Activated T-cell treated with anti-CD3 and anti-CD28 coated beads, Interleukin-2, amount 50 U/mL, for 72 hours (primary cell): Measurements from ENCODE around the gene SLC5A11. TPM values are rescaled to one million over a fixed set of nuclear protein-coding genes. Genes with fewer than 3 reads are reported as not detected.
A peak's percentile ranks its signal among the peaks of the same experiment; 100 is the strongest.

ENCODE experiments used
- ATAC-seq, 2 donors: fragments of 150-1000 bp; cut with Tn5 transposase; replicated peaks in 1 of 2; 2 replicates each; pipeline ENCODE4 v1.10.0; 2021; ENCODE audit warnings: moderate library complexity in 2 of 2, mild to moderate bottlenecking in 1 of 2
- DNase-seq, 2 donors: peaks; one replicate each; pipeline ENCODE4 v3.0.0; 2021 to 2022; ENCODE audit warnings: mixed read lengths in 1 of 2
- H3K27ac Mint-ChIP-seq: one replicate; pipeline ENCODE4 v1.8.0; 2022; ENCODE audit warnings: mild to moderate bottlenecking, moderate library complexity, mixed read lengths
- H3K27me3 Mint-ChIP-seq: one replicate; pipeline ENCODE4 v1.8.0; 2022; ENCODE audit warnings: low read depth, mixed read lengths
- H3K36me3 Mint-ChIP-seq, 2 donors: one replicate each; pipeline ENCODE4 v1.8.0; 2022; ENCODE audit warnings: mixed read lengths in 2 of 2, mild to moderate bottlenecking in 1 of 2; ENCODE audit not compliant: insufficient read depth in 2 of 2
- H3K4me1 Mint-ChIP-seq: one replicate; pipeline ENCODE4 v1.8.0; 2022; ENCODE audit warnings: low read depth, mixed read lengths
- H3K4me3 Mint-ChIP-seq, 2 donors: one replicate each; pipeline ENCODE4 v1.8.0; 2022; ENCODE audit warnings: mild to moderate bottlenecking in 2 of 2, mixed read lengths in 2 of 2, moderate library complexity in 2 of 2
- H3K9me3 Mint-ChIP-seq, 2 donors: one replicate each; pipeline ENCODE4 v1.8.0; 2022; ENCODE audit warnings: mixed read lengths in 2 of 2
- total RNA-seq, 2 donors: library from RNA; stranded (reverse); gene quantifications; one replicate each; pipeline ENCODE4 v1.2.3, GENCODE V29; 2022

SLC5A11 gene
- total RNA-seq, 2 donors from 2014 or later = 0.21 TPM; not detected in 1

GRCh38 chr16:24919536-24919935 is 73.8 kb downstream of the SLC5A11 start:
- ATAC-seq = no peak
- DNase-seq = no peak
- Mint-ChIP-seq H3K4me3 (no peak overlapping the region), H3K36me3 (peaks cover 5 to 6% of the 10 kb centered on the region in 2 donors), H3K9me3 (peaks cover 0 to 2% of the 10 kb centered on the region in 2 donors), H3K4me1 (peaks cover 17% of the 10 kb centered on the region), H3K27me3 (no peaks in the 10 kb centered on the region), H3K27ac (no peak overlapping the region)

DNA sequence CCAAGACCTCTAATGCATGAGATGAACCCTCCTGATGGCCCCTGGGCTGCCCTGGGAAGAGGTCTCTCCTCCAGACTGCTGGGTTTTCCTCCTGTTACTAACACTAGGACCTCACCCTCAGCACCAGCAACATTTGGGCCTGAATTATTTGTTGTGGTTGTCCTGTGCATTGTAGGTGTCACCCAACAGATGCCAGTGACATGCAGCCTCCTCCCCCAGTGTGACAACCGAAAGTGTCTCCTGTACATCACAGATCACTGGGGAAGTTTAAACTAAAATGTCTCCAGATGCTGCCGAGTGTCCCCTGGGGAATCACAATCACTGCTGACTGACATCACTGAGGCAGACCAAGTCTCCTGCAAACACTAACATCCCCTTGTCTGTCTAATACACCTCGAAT is 74.8 kb downstream of the SLC5A11 start:
- H3K36me3 Mint-ChIP-seq = peaks cover 5 to 6% of the 10 kb centered on the region in 2 donors
- H3K9me3 Mint-ChIP-seq = no peaks in the 10 kb centered on the region
- DNase-seq (no peak), ATAC-seq (no peak)
- no peak overlapping the region for H3K4me3 Mint-ChIP-seq
- H3K27me3 Mint-ChIP-seq = no peaks in the 10 kb centered on the region
- peaks cover 17% of the 10 kb centered on the region for H3K4me1 Mint-ChIP-seq
- peak overlapping the region; percentile 7 for H3K27ac Mint-ChIP-seq

DNA sequence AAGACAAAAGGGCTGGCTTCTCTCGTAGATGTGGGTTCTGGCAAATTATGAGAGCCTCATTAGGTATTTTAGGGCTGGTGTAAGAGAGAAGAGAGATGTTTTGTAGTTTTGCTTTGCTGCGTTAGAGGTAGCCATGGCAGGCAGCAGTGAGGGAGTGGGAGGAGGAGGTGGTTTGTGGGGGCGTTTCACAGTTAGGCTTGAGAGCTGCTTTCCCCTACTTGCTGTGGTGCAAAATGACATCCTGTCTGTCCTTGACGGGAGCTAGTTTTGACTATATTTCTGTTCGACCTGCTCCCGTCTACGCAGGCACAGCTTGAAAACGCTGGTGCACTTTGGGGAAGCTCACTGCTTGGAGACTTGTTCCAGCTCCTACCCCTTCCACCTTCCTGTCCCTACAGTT is 75.5 kb downstream of the SLC5A11 start:
- peak overlapping the region; percentile 7 for H3K27ac Mint-ChIP-seq
- DNase-seq (no peak), ATAC-seq (peak; percentile 22 to 42)
- H3K4me3 Mint-ChIP-seq = no peak overlapping the region
- no peaks in the 10 kb centered on the region for H3K27me3 Mint-ChIP-seq
- H3K9me3 Mint-ChIP-seq = no peaks in the 10 kb centered on the region
- peaks cover 17% of the 10 kb centered on the region for H3K4me1 Mint-ChIP-seq
- peaks cover 5 to 6% of the 10 kb centered on the region in 2 donors for H3K36me3 Mint-ChIP-seq

DNA sequence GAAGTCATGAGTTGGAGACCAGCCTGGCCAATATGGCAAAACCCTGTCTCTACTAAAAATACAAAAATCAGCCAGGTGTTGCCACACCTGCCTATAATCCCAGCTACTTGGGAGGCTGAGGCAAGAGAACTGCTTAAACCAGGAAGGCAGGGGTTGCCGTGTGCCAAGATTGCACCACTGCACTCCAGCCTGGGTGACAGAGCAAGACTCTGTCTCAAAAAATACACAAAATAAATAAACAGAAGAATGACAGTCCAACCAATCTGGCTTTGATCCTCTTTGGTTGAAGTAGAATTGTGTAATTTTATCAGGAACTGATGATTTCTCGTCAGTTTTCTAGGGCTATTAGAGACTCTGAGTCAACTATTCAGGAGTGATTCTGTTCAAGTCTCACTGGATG is 79.4 kb downstream of the SLC5A11 start:
- ATAC-seq (no peak), DNase-seq (no peak)
- H3K4me1 Mint-ChIP-seq = peaks cover 17% of the 10 kb centered on the region
- H3K4me3 Mint-ChIP-seq = no peak overlapping the region
- peaks cover 0 to 5% of the 10 kb centered on the region in 2 donors for H3K36me3 Mint-ChIP-seq
- H3K27ac Mint-ChIP-seq = no peak overlapping the region
- H3K9me3 Mint-ChIP-seq = no peaks in the 10 kb centered on the region
- no peaks in the 10 kb centered on the region for H3K27me3 Mint-ChIP-seq

DNA sequence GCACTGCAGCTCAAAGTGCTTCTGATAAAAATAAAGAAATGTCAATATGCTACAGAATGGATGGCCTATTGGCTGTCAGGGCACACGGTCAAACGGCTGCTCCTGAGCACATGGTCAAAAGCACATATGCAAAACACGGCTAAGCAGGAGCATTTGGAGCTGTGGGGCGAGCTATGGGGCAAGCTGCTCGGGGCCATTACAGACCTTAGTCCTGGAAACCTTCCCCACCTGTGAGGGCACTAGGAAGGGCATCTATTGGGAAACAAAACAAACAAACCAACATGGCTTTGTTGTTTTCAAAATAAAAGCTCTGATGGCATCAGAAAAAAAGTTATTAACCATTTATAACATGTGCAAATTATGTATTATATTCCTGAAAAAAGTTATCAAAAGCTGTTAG is 83.6 kb downstream of the SLC5A11 start:
- DNase-seq = no peak
- Mint-ChIP-seq H3K4me1 (no peaks in the 10 kb centered on the region), H3K27me3 (no peaks in the 10 kb centered on the region), H3K9me3 (no peaks in the 10 kb centered on the region), H3K27ac (no peak overlapping the region), H3K36me3 (peaks cover 0 to 7% of the 10 kb centered on the region in 2 donors), H3K4me3 (no peak overlapping the region)
- no peak for ATAC-seq

GRCh38 chr16:24930440-24930839 is 84.7 kb downstream of the SLC5A11 start:
- Mint-ChIP-seq H3K36me3 (peaks cover 2 to 7% of the 10 kb centered on the region in 2 donors), H3K9me3 (no peaks in the 10 kb centered on the region), H3K4me3 (no peak overlapping the region), H3K4me1 (no peaks in the 10 kb centered on the region), H3K27me3 (no peaks in the 10 kb centered on the region), H3K27ac (no peak overlapping the region)
- ATAC-seq (no peak), DNase-seq (no peak)

DNA sequence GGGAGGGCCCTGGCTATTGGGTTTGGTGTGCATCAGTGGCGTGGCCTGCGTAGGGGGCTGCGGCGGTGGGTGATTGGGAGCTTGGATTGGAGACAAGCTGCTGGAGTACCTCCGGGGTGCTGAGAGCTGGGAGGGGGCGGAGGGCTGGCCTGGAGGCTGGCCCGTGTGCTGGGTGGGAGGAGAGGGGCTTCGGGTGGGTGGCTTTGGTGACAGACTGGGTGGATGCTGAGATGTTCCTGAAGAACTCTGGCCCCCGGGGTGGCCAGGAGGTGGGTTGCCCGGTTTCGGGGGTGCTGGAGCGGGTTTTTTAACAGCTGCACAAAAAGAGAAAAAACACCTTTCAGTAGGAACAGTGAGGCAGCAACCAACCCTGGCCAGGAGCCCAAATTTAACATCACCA is 85.3 kb downstream of the SLC5A11 start:
- H3K27ac Mint-ChIP-seq = no peak overlapping the region
- peaks cover 2 to 7% of the 10 kb centered on the region in 2 donors for H3K36me3 Mint-ChIP-seq
- H3K27me3 Mint-ChIP-seq = no peaks in the 10 kb centered on the region
- H3K9me3 Mint-ChIP-seq = no peaks in the 10 kb centered on the region
- no peak overlapping the region for H3K4me3 Mint-ChIP-seq
- no peaks in the 10 kb centered on the region for H3K4me1 Mint-ChIP-seq
- DNase-seq (no peak), ATAC-seq (no peak)

DNA sequence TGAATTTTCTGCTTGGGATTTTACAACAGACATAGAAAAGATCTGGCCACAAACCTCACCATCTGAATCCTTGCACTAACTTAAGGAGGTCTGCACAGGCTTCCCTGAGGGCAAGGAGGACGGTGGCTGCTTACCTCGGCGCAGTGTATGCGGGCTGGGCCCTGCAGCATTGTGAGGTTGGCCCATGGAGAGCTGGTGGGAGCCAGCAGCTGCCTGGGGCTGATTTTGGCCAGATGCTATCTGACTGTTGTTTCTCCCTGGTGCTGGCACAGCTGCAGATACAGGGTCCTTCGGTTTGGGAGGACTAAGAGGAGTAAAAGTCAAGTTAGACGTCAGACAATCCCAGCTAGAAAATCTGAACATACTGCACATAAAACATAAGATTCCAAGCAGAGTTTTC is 89.6 kb downstream of the SLC5A11 start:
- Mint-ChIP-seq H3K4me1 (no peaks in the 10 kb centered on the region), H3K27me3 (no peaks in the 10 kb centered on the region), H3K27ac (no peak overlapping the region), H3K9me3 (no peaks in the 10 kb centered on the region), H3K36me3 (peaks cover 6 to 8% of the 10 kb centered on the region in 2 donors), H3K4me3 (no peak overlapping the region)
- DNase-seq (no peak), ATAC-seq (no peak)

GRCh38 chr16:24936151-24936550 is 90.4 kb downstream of the SLC5A11 start:
- H3K36me3 Mint-ChIP-seq = peaks cover 6 to 7% of the 10 kb centered on the region in 2 donors
- no peaks in the 10 kb centered on the region for H3K4me1 Mint-ChIP-seq
- no peak for DNase-seq

GRCh38 chr16:24939224-24939623 is 93.5 kb downstream of the SLC5A11 start:
- Mint-ChIP-seq H3K9me3 (no peaks in the 10 kb centered on the region), H3K27ac (no peak overlapping the region), H3K4me3 (no peak overlapping the region), H3K27me3 (no peaks in the 10 kb centered on the region), H3K36me3 (peaks cover 9 to 12% of the 10 kb centered on the region in 2 donors), H3K4me1 (no peaks in the 10 kb centered on the region)
- ATAC-seq (no peak), DNase-seq (no peak)

More at GRCh38 chr16:24936151-24936550, 90.4 kb downstream of the SLC5A11 start:
- H3K9me3 Mint-ChIP-seq = no peaks in the 10 kb centered on the region
- peak overlapping the region; percentile 38 for H3K27ac Mint-ChIP-seq
- no peak for ATAC-seq
- H3K4me3 Mint-ChIP-seq = no peak overlapping the region
- no peaks in the 10 kb centered on the region for H3K27me3 Mint-ChIP-seq

DNA sequence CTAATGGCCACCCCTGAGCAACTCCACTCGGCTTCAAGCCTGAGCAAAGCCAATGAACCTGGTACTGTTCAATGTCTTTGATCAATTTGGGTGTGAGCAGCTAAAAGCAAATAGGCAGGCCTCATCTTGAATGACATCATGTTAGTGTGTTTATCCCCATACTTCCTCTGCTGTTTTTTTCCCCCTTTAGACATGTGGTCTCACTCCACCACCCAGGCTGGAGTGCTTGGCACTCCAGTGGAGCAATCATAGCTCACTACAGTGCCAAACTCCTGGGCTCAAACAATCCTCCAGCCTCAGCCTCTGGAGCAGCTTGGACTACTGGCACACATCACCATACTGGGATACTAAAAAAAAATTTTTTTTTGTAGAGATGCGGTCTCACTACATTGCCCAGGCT is 94.0 kb downstream of the SLC5A11 start:
- peaks cover 9 to 10% of the 10 kb centered on the region in 2 donors for H3K36me3 Mint-ChIP-seq
- H3K27me3 Mint-ChIP-seq = no peaks in the 10 kb centered on the region
- DNase-seq = no peak
- H3K9me3 Mint-ChIP-seq = no peaks in the 10 kb centered on the region
- ATAC-seq = no peak
- H3K27ac Mint-ChIP-seq = no peak overlapping the region
- no peak overlapping the region for H3K4me3 Mint-ChIP-seq
- no peaks in the 10 kb centered on the region for H3K4me1 Mint-ChIP-seq

GRCh38 chr16:24943471-24943870 is 97.7 kb downstream of the SLC5A11 start:
- Mint-ChIP-seq H3K4me3 (no peak overlapping the region), H3K27me3 (no peaks in the 10 kb centered on the region), H3K9me3 (no peaks in the 10 kb centered on the region), H3K36me3 (peaks cover 9 to 10% of the 10 kb centered on the region in 2 donors), H3K4me1 (no peaks in the 10 kb centered on the region), H3K27ac (no peak overlapping the region)
- no peak for DNase-seq
- no peak for ATAC-seq

- no peak overlapping the region for H3K4me3 Mint-ChIP-seq
- H3K27me3 Mint-ChIP-seq = no peaks in the 10 kb centered on the region
- no peak for ATAC-seq
Measured at GRCh38 chr16:24944206-24944605, 98.4 kb downstream of the SLC5A11 start.

DNA sequence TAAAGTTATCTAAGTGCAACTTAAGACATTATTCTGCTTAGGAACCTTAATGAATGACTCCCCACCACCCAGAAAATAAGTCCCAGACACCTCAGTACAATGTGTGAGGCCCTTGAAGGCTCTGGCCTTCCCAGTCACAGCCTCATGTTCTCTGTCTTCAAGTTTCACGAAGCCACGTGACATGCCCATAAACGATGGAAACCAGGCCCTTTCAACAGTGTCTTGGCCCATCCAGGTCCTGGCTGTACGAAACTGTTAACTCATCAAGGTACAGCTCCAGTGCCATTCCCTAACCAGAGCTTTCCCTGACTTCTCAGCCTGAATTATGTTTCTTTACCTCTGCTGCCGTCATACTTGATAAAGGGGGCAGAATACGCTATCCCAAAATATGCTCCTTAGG is 100.4 kb downstream of the SLC5A11 start:
- H3K27ac Mint-ChIP-seq = peak overlapping the region; percentile 7
- H3K9me3 Mint-ChIP-seq = no peaks in the 10 kb centered on the region
- H3K4me3 Mint-ChIP-seq = no peak overlapping the region
- no peaks in the 10 kb centered on the region for H3K27me3 Mint-ChIP-seq
- no peaks in the 10 kb centered on the region for H3K4me1 Mint-ChIP-seq
- DNase-seq (no peak), ATAC-seq (no peak)
- peaks cover 7% of the 10 kb centered on the region in 2 donors for H3K36me3 Mint-ChIP-seq

More at GRCh38 chr16:24944206-24944605, 98.4 kb downstream of the SLC5A11 start:
- no peak for DNase-seq
- no peaks in the 10 kb centered on the region for H3K4me1 Mint-ChIP-seq
- no peak overlapping the region for H3K27ac Mint-ChIP-seq
- H3K36me3 Mint-ChIP-seq = peaks cover 8 to 9% of the 10 kb centered on the region in 2 donors
- no peaks in the 10 kb centered on the region for H3K9me3 Mint-ChIP-seq
